GM18498 (cell line): Measurements from ENCODE around the gene PLB1.

Source experiments
- ATAC-seq: cut with Tn5 transposase; IDR thresholded peaks from one replicate; pipeline ENCODE4 v1.9.1; 2021; ENCODE audit warnings: mild to moderate bottlenecking, moderate library complexity; ENCODE audit not compliant: unreplicated experiment

The PLB1 gene

GRCh38 chr2:28643327-28643726 lies 147.5 kb downstream of the PLB1 start:
- ATAC-seq = no peak

GRCh38 chr2:28643911-28644334 lies 148.1 kb downstream of the PLB1 start:
- ATAC-seq = no peak

- ATAC-seq = no peak
Observed at GRCh38 chr2:28644760-28645159, 148.9 kb downstream of the PLB1 start.

- no peak for ATAC-seq
Observed at GRCh38 chr2:28645553-28645952, 149.7 kb downstream of the PLB1 start.

- ATAC-seq = no peak
Observed at GRCh38 chr2:28647682-28648081, 151.8 kb downstream of the PLB1 start.

GRCh38 chr2:28648147-28648546 lies 152.3 kb downstream of the PLB1 start:
- ATAC-seq = no peak

- no peak for ATAC-seq
Observed at GRCh38 chr2:28648671-28649395, 153.0 kb downstream of the PLB1 start.

GRCh38 chr2:28649481-28650265 lies 153.8 kb downstream of the PLB1 start:
- no peak for ATAC-seq

- no peak for ATAC-seq
Observed at GRCh38 chr2:28650266-28650584, 154.4 kb downstream of the PLB1 start.

GRCh38 chr2:28652217-28652616 lies 156.4 kb downstream of the PLB1 start:
- ATAC-seq = no peak

GRCh38 chr2:28653892-28654662 lies 158.2 kb downstream of the PLB1 start:
- no peak for ATAC-seq

GRCh38 chr2:28654663-28655320 lies 158.9 kb downstream of the PLB1 start:
- ATAC-seq = no peak

- no peak for ATAC-seq
Observed at GRCh38 chr2:28656937-28657615, 161.2 kb downstream of the PLB1 start.

- no peak for ATAC-seq
Observed at GRCh38 chr2:28658369-28658768, 162.5 kb downstream of the PLB1 start.

GRCh38 chr2:28659127-28659526 lies 163.3 kb downstream of the PLB1 start:
- ATAC-seq = no peak

GRCh38 chr2:28661589-28662001 lies 165.7 kb downstream of the PLB1 start:
- ATAC-seq = no peak

- no peak for ATAC-seq
Observed at GRCh38 chr2:28662044-28662443, 166.2 kb downstream of the PLB1 start.

GRCh38 chr2:28662468-28663181 lies 166.8 kb downstream of the PLB1 start:
- no peak for ATAC-seq

GRCh38 chr2:28663359-28663758 lies 167.5 kb downstream of the PLB1 start:
- ATAC-seq = no peak
